Caco-2 (cell line): ENCODE data around the gene ERBB4. TPM values are rescaled to one million over a fixed set of nuclear protein-coding genes. Genes with fewer than 3 reads are reported as not detected.

Source experiments
- BruUV-seq: library from RNA; stranded (reverse); fragments of 400-500 nt; replicated peaks from 2 replicates; lab custom pipeline; 2021; lab: Mats Ljungman, UMichigan
- CTCF ChIA-PET: fragments of 300-600 bp; sonication (Branson Sonifier 250); formaldehyde crosslinking; loops from one replicate; lab custom pipeline; 2022; ENCODE audit warnings: antibody characterized with exemption; lab: Charles Lee
- POLR2A ChIA-PET: fragments of 300-600 bp; sonication (Branson Sonifier 250); formaldehyde crosslinking; loops from one replicate; lab custom pipeline; 2022; ENCODE audit warnings: antibody characterized with exemption; lab: Charles Lee
- DNase-seq, 2 experiments: peaks; one replicate each; pipeline versions ENCODE4 v3.0.0 to v3.0.0-alpha.2; 2020 to 2022
- H3K27me3 ChIP-seq: replicated peaks from 2 replicates; pipeline ENCODE4 v1.6.0; 2011; ENCODE audit warnings: low read length; ENCODE audit not compliant: control insufficient read depth, insufficient read depth
- H3K36me3 ChIP-seq: 2 replicates; pipeline ENCODE4 v1.5.1; 2011; ENCODE audit warnings: low read length; ENCODE audit not compliant: control insufficient read depth, insufficient read depth
- H3K4me1 ChIP-seq: fragments of 250-450 bp; sonication (Bioruptor Pico); 2 replicates; pipeline ENCODE4 v1.5.1; 2020; ENCODE audit warnings: mild to moderate bottlenecking
- H3K4me3 ChIP-seq: 2 replicates; pipeline ENCODE4 v1.5.1; 2011; ENCODE audit warnings: low read depth, mild to moderate bottlenecking, control low read depth, low read length
- H3K9me3 ChIP-seq: fragments of 250-450 bp; sonication (Bioruptor Pico); 2 replicates; pipeline ENCODE4 v1.5.1; 2020; ENCODE audit warnings: mild to moderate bottlenecking, moderate library complexity
- H3K27ac Mint-ChIP-seq: one replicate; pipeline ENCODE4 v1.8.0; 2022; ENCODE audit warnings: mixed read lengths; ENCODE audit not compliant: unreplicated experiment
- H3K27me3 Mint-ChIP-seq: one replicate; pipeline ENCODE4 v1.8.0; 2022; ENCODE audit warnings: mixed read lengths; ENCODE audit not compliant: insufficient read depth, unreplicated experiment
- H3K36me3 Mint-ChIP-seq: one replicate; pipeline ENCODE4 v1.8.0; 2022; ENCODE audit warnings: mild to moderate bottlenecking, mixed read lengths; ENCODE audit not compliant: insufficient read depth, unreplicated experiment
- H3K4me1 Mint-ChIP-seq: one replicate; pipeline ENCODE4 v1.8.0; 2022; ENCODE audit warnings: low read depth, mixed read lengths; ENCODE audit not compliant: unreplicated experiment
- H3K4me3 Mint-ChIP-seq: one replicate; pipeline ENCODE4 v1.8.0; 2022; ENCODE audit warnings: mild to moderate bottlenecking, moderate library complexity, mixed read lengths; ENCODE audit not compliant: unreplicated experiment
- H3K9me3 Mint-ChIP-seq: one replicate; pipeline ENCODE4 v1.8.0; 2022; ENCODE audit warnings: mixed read lengths; ENCODE audit not compliant: unreplicated experiment
- intact Hi-C: fragments of 100-400 bp; cut with micrococcal nuclease; formaldehyde crosslinking; loops from one replicate; pipeline ENCODE4 v1.10.0; 2022; ENCODE audit not compliant: unreplicated experiment
- total RNA-seq: library from RNA; stranded (reverse); gene quantifications from 2 replicates; pipeline ENCODE4 v1.2.3, GENCODE V29; 2022
- TF ChIP-seq, protein P1 (sequence below), 2 experiments: fragments of 200-600 bp in 1 of 2; IDR thresholded peaks; 1 replicate in 1 of 2; 2 replicates in 1 of 2; pipeline versions ENCODE4 v1.5.1 to v1.8.0; 2011 to 2022; ENCODE audit warnings: antibody characterized with exemption in 1 of 2, control low read depth in 1 of 2, inconsistent platforms in 1 of 2, low read depth in 1 of 2, low read length in 1 of 2, mild to moderate bottlenecking in 1 of 2, moderate library complexity in 1 of 2; ENCODE audit not compliant: insufficient read depth in 1 of 2, severe bottlenecking in 1 of 2, unreplicated experiment in 1 of 2

The ERBB4 gene
- total RNA-seq, 1 experiment from 2014 or later = not detected

DNA sequence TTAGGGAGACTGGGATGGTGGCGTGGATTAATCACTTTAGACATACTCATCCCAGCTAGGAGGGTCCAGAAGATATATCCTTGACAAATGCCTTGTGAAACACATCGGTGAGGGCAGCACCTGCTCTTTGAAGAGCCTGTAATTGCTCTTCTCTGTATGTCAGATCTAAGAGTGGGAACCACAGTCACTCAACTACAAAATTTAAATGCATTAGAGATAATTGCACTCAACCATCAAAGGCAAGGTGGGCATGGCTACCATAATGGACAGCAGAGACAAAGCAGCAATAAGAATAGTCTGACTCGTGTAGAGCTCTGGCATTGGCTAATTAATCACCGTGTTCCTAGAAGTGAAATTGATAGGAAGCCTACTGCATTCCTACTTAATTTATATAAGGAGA lies 96.8 kb downstream of the ERBB4 start:
- DNase-seq = no peak
- Mint-ChIP-seq H3K27me3 (no peaks in the 10 kb centered on the region), H3K27ac (no peak overlapping the region), H3K4me1 (no peaks in the 10 kb centered on the region), H3K4me3 (no peak overlapping the region), H3K9me3 (peaks cover 10% of the 10 kb centered on the region), H3K36me3 (no peaks in the 10 kb centered on the region)
- intact Hi-C loops = no loop called here
- no peaks in the 10 kb centered on the region for H3K36me3 ChIP-seq
- no peaks in the 10 kb centered on the region for H3K9me3 ChIP-seq
- H3K27me3 ChIP-seq = no peaks in the 10 kb centered on the region
- ChIA-PET CTCF (no interaction called here), POLR2A (no interaction called here)
- no peak overlapping the region for H3K4me3 ChIP-seq
- BruUV-seq = no TSS peak
- no peaks in the 10 kb centered on the region for H3K4me1 ChIP-seq
- TF ChIP-seq, protein P1, sequence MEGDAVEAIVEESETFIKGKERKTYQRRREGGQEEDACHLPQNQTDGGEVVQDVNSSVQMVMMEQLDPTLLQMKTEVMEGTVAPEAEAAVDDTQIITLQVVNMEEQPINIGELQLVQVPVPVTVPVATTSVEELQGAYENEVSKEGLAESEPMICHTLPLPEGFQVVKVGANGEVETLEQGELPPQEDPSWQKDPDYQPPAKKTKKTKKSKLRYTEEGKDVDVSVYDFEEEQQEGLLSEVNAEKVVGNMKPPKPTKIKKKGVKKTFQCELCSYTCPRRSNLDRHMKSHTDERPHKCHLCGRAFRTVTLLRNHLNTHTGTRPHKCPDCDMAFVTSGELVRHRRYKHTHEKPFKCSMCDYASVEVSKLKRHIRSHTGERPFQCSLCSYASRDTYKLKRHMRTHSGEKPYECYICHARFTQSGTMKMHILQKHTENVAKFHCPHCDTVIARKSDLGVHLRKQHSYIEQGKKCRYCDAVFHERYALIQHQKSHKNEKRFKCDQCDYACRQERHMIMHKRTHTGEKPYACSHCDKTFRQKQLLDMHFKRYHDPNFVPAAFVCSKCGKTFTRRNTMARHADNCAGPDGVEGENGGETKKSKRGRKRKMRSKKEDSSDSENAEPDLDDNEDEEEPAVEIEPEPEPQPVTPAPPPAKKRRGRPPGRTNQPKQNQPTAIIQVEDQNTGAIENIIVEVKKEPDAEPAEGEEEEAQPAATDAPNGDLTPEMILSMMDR (IDR thresholded peaks at IDR 0.05; ENCODE audit: insufficient read depth in 1 of 2, low read depth in 1 of 2, low read length in 1 of 2, severe bottlenecking in 1 of 2, unreplicated experiment in 1 of 2) = no peak

DNA sequence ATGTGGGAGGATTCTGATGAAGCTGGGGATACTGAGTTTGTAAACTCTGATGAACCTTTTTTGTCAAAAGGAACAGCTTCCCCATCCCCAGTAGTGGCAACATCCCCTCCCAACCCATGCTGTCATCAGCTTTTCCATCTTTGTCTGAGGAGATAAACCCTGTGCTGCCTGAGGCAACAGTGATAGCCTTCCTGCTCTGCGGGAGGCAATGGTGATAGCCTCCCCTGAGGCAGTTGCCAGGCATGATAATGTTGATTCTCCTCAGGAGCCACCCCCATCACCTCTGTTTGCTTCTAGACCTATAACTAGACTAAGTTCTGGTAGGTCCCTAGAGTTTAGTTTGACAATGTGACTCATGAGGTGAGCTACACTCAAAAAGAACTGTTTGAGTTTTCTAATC lies 97.5 kb downstream of the ERBB4 start:
- Histone ChIP-seq H3K4me3 (no peak overlapping the region), H3K9me3 (no peaks in the 10 kb centered on the region), H3K36me3 (no peaks in the 10 kb centered on the region), H3K27me3 (no peaks in the 10 kb centered on the region), H3K4me1 (no peaks in the 10 kb centered on the region)
- intact Hi-C loops = no loop called here
- TF ChIP-seq, protein P1 (IDR thresholded peaks at IDR 0.05; ENCODE audit: insufficient read depth in 1 of 2, low read depth in 1 of 2, low read length in 1 of 2, severe bottlenecking in 1 of 2, unreplicated experiment in 1 of 2) = no peak
- Mint-ChIP-seq H3K4me3 (no peak overlapping the region), H3K27ac (no peak overlapping the region), H3K9me3 (peaks cover 10% of the 10 kb centered on the region), H3K36me3 (no peaks in the 10 kb centered on the region), H3K27me3 (no peaks in the 10 kb centered on the region), H3K4me1 (no peaks in the 10 kb centered on the region)
- BruUV-seq = no TSS peak
- no peak for DNase-seq
- ChIA-PET CTCF (no interaction called here), POLR2A (no interaction called here)

DNA sequence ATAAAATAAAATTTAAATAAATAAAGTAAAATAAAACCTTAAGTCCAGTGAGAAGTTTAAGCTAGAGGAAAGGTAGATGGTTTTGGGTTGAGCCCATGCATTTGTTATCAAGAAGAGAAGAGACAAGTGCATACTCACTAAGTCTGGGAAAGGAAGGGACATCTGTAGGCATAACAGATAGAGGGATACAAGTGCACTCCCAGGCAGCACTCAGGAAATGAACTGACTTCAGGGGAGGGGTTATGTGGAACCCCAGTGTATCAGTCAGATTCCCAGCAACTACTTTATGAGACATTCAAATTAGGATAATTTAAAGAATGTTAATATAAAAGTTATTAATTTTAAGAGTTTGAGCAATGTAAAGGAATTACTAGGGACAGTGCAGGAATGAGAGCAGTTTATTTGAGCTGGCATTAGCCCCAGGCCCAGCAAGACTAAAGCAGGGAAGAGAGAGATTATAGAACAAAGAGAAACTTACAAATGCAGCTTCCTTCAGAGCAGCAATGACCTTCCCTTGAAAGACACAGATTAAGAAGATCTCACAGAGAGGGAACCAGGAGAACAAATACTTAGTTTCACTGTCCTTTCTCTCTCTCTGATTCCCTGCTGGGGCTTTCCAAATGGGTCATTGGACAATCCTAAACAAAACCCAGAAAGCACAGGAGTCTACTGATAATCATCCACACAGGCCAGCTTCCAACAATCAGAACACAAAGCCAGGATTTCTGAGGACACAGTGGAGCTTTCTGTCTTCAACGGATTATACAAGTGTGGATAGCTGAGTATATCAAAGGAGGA lies 109.7 kb downstream of the ERBB4 start:
- H3K27me3 Mint-ChIP-seq = no peaks in the 10 kb centered on the region
- H3K36me3 Mint-ChIP-seq = no peaks in the 10 kb centered on the region
- Histone ChIP-seq H3K4me1 (no peaks in the 10 kb centered on the region), H3K27me3 (no peaks in the 10 kb centered on the region), H3K36me3 (no peaks in the 10 kb centered on the region), H3K9me3 (no peaks in the 10 kb centered on the region), H3K4me3 (no peak overlapping the region)
- no peak overlapping the region for H3K27ac Mint-ChIP-seq
- TF ChIP-seq, protein P1 (IDR thresholded peaks at IDR 0.05; ENCODE audit: insufficient read depth in 1 of 2, low read depth in 1 of 2, low read length in 1 of 2, severe bottlenecking in 1 of 2, unreplicated experiment in 1 of 2) = no peak
- no peaks in the 10 kb centered on the region for H3K9me3 Mint-ChIP-seq
- H3K4me1 Mint-ChIP-seq = no peaks in the 10 kb centered on the region
- DNase-seq = no peak
- CTCF ChIA-PET = no interaction called here
- intact Hi-C loops = no loop called here
- H3K4me3 Mint-ChIP-seq = no peak overlapping the region
- no TSS peak for BruUV-seq
- POLR2A ChIA-PET = no interaction called here
